Stimulated activated CD4-positive, alpha-beta T cell treated with anti-CD3 and anti-CD28 coated beads, Interleukin-4, amount 100 ng/mL, for 48 hours (primary cell): ENCODE data around the gene VAT1.
"Not testable (repeated sequence)": the region's sequence is repeated elsewhere in the genome, so short reads cannot be mapped to it uniquely, and the experiment has no call there.

Experiments used
- DNase-seq, 2 donors: peaks; one replicate each; pipeline ENCODE4 v3.0.0-alpha.2; 2020; ENCODE audit warnings: low read depth in 2 of 2

The VAT1 gene

DNA sequence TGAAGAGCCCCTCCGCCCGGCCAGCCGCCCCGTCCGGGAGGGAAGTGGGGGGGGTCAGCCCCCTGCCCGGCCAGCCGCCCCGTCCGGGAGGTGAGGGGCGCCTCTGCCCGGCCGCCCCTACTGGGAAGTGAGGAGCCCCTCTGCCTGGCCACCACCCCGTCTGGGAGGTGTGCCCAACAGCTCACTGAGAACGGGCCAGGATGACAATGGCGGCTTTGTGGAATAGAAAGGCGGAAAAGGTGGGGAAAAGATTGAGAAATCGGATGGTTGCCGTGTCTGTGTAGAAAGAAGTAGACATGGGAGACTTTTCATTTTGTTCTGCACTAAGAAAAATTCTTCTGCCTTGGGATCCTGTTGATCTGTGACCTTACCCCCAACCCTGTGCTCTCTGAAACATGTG, 48.9 kb downstream of the VAT1 start:
- not testable (repeated sequence) for DNase-seq

DNA sequence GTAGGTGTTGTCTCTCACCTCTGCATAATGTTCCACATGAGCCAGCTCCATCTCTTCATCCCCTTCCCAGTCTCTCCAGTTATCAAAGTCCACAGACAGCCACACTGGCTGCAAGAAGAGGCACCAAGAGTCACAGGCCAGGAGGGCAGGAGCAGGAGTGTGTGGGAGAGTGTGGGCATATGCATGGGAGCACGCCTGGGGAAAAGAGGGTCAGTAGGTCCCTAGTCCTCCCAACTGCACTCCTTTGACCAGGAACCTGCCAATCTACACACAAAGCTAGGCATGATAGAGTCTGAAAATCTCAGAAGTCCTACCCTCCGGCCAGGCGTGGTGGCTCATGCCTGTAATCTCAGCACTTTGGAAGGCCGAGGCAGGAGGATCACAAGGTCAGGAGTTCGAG, 50.6 kb downstream of the VAT1 start:
- no peak for DNase-seq

DNA sequence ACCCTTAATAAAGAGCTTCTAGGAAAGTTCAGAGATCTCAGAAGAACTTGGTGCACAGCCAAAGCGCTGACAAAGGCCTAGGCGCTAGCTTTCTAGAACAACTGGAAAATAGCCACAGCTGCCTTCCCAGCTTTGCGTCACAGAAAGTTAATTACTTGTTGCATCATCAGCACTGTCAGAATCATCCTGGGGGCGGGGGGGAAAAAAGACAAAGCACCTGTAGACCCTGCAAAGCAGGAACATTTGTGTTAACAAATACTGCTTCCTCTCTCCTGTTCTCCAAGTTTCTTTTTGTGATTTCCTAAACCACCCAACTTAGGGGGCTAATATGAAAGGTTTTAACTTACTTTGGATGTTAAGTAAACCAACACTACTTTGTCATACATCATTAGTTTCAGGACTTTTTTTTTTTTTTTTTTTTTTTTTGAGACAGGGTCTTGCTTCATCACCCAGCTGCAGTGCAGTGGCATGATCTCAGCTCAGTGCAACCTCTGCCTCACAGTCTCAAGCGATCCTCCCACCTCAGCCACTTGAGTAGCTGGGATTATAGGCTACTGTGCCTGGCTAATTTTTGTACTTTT, 53.1 kb downstream of the VAT1 start:
- DNase-seq, result no peak

DNA sequence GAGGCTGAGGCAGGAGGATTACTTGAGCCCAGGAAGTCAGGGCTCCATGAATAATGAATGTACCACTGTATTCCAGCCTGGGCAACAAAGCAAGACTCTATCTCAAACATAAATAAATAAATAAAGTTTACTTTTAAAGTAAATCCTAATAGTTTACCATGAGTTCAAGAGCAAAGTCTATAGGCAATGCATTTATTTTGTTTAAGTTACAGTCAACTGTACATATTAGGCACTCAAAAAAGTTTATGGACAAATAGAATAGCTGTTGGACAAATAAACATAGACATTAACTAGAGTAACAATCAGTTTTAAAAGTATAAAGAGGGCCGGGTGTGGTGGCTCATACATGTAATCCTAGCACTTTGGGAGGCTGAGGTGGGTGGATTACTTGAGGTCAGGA, 54.3 kb downstream of the VAT1 start:
- no peak for DNase-seq
